PC-9 (cell line): ENCODE data around the gene DSTYK. TPM values are rescaled to one million over a fixed set of nuclear protein-coding genes. Genes with fewer than 3 reads are reported as not detected.

Source experiments
- BruUV-seq: library from RNA; stranded (reverse); fragments of 400-500 nt; replicated peaks from 2 replicates; lab custom pipeline; 2021; lab: Mats Ljungman, UMichigan
- CTCF ChIA-PET: fragments of 300-600 bp; sonication (Branson Sonifier 250); formaldehyde crosslinking; loops from one replicate; lab custom pipeline; 2022; ENCODE audit warnings: antibody characterized with exemption; lab: Charles Lee
- POLR2A ChIA-PET: fragments of 300-600 bp; sonication (Branson Sonifier 250); formaldehyde crosslinking; loops from one replicate; lab custom pipeline; 2022; ENCODE audit warnings: antibody characterized with exemption; ENCODE audit not compliant: unreplicated experiment; lab: Charles Lee
- DNase-seq, 2 experiments: peaks; one replicate each; pipeline versions ENCODE4 v3.0.0 to v3.0.0-alpha.2; 2015 to 2022; ENCODE audit warnings: mixed read lengths in 1 of 2
- H2AFZ ChIP-seq: fragments of 200-600 bp; sonication (generic); 2 replicates; pipeline ENCODE4 v1.8.1; 2017; ENCODE audit warnings: antibody characterized with exemption
- H3F3A ChIP-seq: fragments of 200-600 bp; sonication (generic); 2 replicates; pipeline ENCODE4 v1.8.1; 2017; ENCODE audit warnings: antibody characterized with exemption, mild to moderate bottlenecking, low read depth; ENCODE audit not compliant: insufficient read depth
- H3K27ac ChIP-seq: fragments of 200-600 bp; sonication (generic); 2 replicates; pipeline ENCODE4 v1.6.1; 2016; ENCODE audit warnings: mixed run types
- H3K27me3 ChIP-seq: fragments of 200-600 bp; sonication (generic); 2 replicates; pipeline ENCODE4 v1.6.1; 2016; ENCODE audit warnings: low read depth, mixed run types; ENCODE audit not compliant: insufficient read depth
- H3K36me3 ChIP-seq: fragments of 200-600 bp; sonication (generic); 2 replicates; pipeline ENCODE4 v1.6.1; 2016; ENCODE audit warnings: low read depth, mixed run types
- H3K4me1 ChIP-seq: fragments of 200-600 bp; sonication (generic); replicated peaks from 2 replicates; pipeline ENCODE4 v1.6.1; 2016; ENCODE audit warnings: mixed run types; ENCODE audit not compliant: insufficient read depth
- H3K4me2 ChIP-seq: fragments of 200-600 bp; sonication (generic); 2 replicates; pipeline ENCODE4 v1.6.1; 2017; ENCODE audit warnings: mixed run types
- H3K4me3 ChIP-seq: fragments of 200-600 bp; sonication (generic); 2 replicates; pipeline ENCODE4 v1.6.1; 2016; ENCODE audit warnings: mixed run types
- H3K79me2 ChIP-seq: fragments of 200-600 bp; sonication (generic); 2 replicates; pipeline ENCODE4 v1.6.1; 2017; ENCODE audit warnings: low read depth, mixed run types
- H3K9me2 ChIP-seq: fragments of 200-600 bp; sonication (generic); 2 replicates; pipeline ENCODE4 v1.8.1; 2017; ENCODE audit warnings: mild to moderate bottlenecking; ENCODE audit not compliant: insufficient read depth
- H3K9me3 ChIP-seq: fragments of 200-600 bp; sonication (generic); 2 replicates; pipeline ENCODE4 v1.8.1; 2016; ENCODE audit warnings: low read depth; ENCODE audit not compliant: insufficient read depth
- H4K20me1 ChIP-seq: fragments of 200-600 bp; sonication (generic); 2 replicates; pipeline ENCODE4 v1.8.1; 2017; ENCODE audit not compliant: insufficient read depth
- EZH2 ChIP-seq: fragments of 200-600 bp; sonication (generic); IDR thresholded peaks from 2 replicates; pipeline ENCODE4 v1.8.0; 2017; ENCODE audit warnings: antibody characterized with exemption, low read depth
- intact Hi-C: fragments of 100-400 bp; cut with micrococcal nuclease; formaldehyde crosslinking; loops from one replicate; pipeline ENCODE4 v1.10.0; 2022; ENCODE audit not compliant: unreplicated experiment
- total RNA-seq: library from RNA; stranded (reverse); gene quantifications from 2 replicates; pipeline ENCODE4 v1.2.3, GENCODE V29; 2021
- TF ChIP-seq, protein P1 (sequence below): fragments of 200-600 bp; sonication (generic); conservative IDR thresholded peaks from 2 replicates; pipeline ENCODE4 v1.6.1; 2017; ENCODE audit warnings: mixed run types, antibody characterized with exemption, mild to moderate bottlenecking, moderate library complexity

The DSTYK gene
- total RNA-seq, 1 experiment from 2014 or later, result 8.1 TPM

DNA sequence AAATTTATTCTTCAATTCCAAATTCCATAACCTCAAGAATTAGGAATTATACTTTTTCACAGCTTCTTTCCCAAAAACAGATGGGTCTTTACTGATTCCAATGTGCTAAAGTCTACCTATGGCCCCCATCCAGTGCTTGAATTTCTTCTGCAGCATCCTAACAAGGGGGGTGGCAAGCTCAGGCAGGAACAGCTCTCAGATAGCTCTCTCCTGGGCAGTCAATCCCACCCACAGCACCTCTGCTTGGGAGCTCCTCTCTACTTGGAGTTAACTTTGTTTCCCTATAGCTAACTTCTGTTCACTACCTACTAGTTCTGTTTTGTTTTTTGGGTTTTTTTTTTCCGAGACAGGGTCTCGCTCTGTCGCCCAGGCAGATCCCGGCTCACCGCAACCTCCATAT, 101.8 kb downstream of the DSTYK start:
- Histone ChIP-seq H3K79me2 (no peaks in the 10 kb centered on the region), H3K4me1 (no peaks in the 10 kb centered on the region), H3K4me3 (no peak overlapping the region), H3K9me2 (no peaks in the 10 kb centered on the region), H3K36me3 (peaks cover 33% of the 10 kb centered on the region), H3K9me3 (no peaks in the 10 kb centered on the region), H4K20me1 (no peaks in the 10 kb centered on the region), H3K4me2 (no peak overlapping the region), H2AFZ (no peak overlapping the region), H3K27me3 (no peaks in the 10 kb centered on the region), H3K27ac (no peak overlapping the region), H3F3A (no peaks in the 10 kb centered on the region)
- no TSS peak for BruUV-seq
- TF ChIP-seq, protein P1, sequence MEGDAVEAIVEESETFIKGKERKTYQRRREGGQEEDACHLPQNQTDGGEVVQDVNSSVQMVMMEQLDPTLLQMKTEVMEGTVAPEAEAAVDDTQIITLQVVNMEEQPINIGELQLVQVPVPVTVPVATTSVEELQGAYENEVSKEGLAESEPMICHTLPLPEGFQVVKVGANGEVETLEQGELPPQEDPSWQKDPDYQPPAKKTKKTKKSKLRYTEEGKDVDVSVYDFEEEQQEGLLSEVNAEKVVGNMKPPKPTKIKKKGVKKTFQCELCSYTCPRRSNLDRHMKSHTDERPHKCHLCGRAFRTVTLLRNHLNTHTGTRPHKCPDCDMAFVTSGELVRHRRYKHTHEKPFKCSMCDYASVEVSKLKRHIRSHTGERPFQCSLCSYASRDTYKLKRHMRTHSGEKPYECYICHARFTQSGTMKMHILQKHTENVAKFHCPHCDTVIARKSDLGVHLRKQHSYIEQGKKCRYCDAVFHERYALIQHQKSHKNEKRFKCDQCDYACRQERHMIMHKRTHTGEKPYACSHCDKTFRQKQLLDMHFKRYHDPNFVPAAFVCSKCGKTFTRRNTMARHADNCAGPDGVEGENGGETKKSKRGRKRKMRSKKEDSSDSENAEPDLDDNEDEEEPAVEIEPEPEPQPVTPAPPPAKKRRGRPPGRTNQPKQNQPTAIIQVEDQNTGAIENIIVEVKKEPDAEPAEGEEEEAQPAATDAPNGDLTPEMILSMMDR, result no peak
- TF ChIP-seq EZH2, result no peak
- intact Hi-C loops, result no loop called here
- CTCF ChIA-PET, result interaction anchor here (0.5 to 0.6 kb wide), 2 partner anchors 119 to 149 kb away, joined by 3 read pairs; no protein-coding TSS in a partner anchor
- POLR2A ChIA-PET, result interaction anchor here (0.5 kb wide), 1 partner anchor 890 kb away, joined by 3 read pairs; no protein-coding TSS in a partner anchor
- DNase-seq, result no peak

DNA sequence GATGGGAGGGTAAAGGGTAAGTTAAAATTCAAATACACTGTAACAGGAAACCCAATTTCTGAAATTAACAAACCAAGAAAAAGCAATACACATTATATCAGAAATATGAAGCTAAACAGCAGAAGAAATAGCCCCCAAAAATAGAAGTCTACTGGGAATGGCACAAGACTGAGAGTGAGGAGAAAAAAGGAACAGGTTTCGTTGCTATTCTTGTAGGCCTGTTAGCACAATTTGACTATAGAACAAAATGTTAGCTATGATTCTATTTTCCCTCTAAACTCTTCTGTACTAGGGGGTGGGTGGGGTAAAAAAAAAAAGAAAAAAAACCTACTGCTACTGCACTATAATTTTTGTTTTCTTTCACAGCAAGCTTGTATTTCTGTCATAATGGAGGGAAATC, 102.2 kb downstream of the DSTYK start:
- H3K79me2 ChIP-seq, result no peaks in the 10 kb centered on the region
- no peaks in the 10 kb centered on the region for H3F3A ChIP-seq
- no peak overlapping the region for H3K4me3 ChIP-seq
- no peak overlapping the region for H3K27ac ChIP-seq
- no peak for DNase-seq
- no peaks in the 10 kb centered on the region for H3K9me3 ChIP-seq
- no peaks in the 10 kb centered on the region for H3K4me1 ChIP-seq
- H3K27me3 ChIP-seq, result no peaks in the 10 kb centered on the region
- no peak overlapping the region for H2AFZ ChIP-seq
- no TSS peak for BruUV-seq
- peaks cover 33% of the 10 kb centered on the region for H3K36me3 ChIP-seq
- ChIA-PET CTCF (interaction anchor here (0.5 kb wide), 1 partner anchor 120 kb away, joined by 3 read pairs; no protein-coding TSS in a partner anchor), POLR2A (interaction anchor here (0.5 kb wide), 1 partner anchor 891 kb away, joined by 3 read pairs; no protein-coding TSS in a partner anchor)
- intact Hi-C loops, result no loop called here
- no peak for TF ChIP-seq EZH2
- TF ChIP-seq, protein P1, result no peak
- no peaks in the 10 kb centered on the region for H4K20me1 ChIP-seq
- no peak overlapping the region for H3K4me2 ChIP-seq
- H3K9me2 ChIP-seq, result no peaks in the 10 kb centered on the region

DNA sequence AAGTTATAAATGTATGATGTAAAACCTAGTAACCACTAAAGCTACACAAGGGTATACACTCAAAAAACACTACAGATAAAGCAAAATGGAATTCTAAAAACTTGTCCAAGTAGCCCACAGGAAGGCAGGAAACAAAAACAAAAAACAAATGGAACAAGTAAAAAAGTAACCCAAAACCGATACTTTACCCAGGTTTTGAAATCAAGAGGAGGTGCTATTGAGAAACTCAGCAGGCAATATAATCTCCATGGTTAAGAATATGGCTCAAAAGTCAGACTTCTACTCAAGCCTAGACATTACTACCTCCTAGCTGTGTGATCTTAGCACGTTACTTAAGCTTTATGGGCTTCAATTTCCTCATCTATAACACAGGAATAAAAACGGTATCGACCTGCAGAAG, 103.0 kb downstream of the DSTYK start:
- no TSS peak for BruUV-seq
- Histone ChIP-seq H4K20me1 (no peaks in the 10 kb centered on the region), H3K4me1 (no peaks in the 10 kb centered on the region), H3K9me2 (no peaks in the 10 kb centered on the region), H3K9me3 (no peaks in the 10 kb centered on the region), H3F3A (0 out of 2 replicates have a peak, but pooled peaks cover 2% of the 10 kb centered on the region), H2AFZ (no peak overlapping the region), H3K27me3 (no peaks in the 10 kb centered on the region), H3K36me3 (peaks cover 30% of the 10 kb centered on the region), H3K4me3 (no peak overlapping the region), H3K27ac (no peak overlapping the region), H3K4me2 (no peak overlapping the region), H3K79me2 (no peaks in the 10 kb centered on the region)
- intact Hi-C loops, result no loop called here
- POLR2A ChIA-PET, result no interaction called here
- no peak for DNase-seq
- CTCF ChIA-PET, result no interaction called here
- TF ChIP-seq, protein P1, result no peak
- no peak for TF ChIP-seq EZH2
